HT1080 (cell line): ENCODE data around the gene MFAP2. TPM values are rescaled to one million over a fixed set of nuclear protein-coding genes. Genes with fewer than 3 reads are reported as not detected.
"Not testable (repeated sequence)": the region's sequence is repeated elsewhere in the genome, so short reads cannot be mapped to it uniquely, and the experiment has no call there.

Experiments used
- DNase-seq: peaks from one replicate; pipeline ENCODE4 v3.0.0-alpha.2; 2015; ENCODE audit warnings: low read depth
- total RNA-seq: library from RNA; depleted of rRNA; stranded (reverse); fragments of >200 nt; shearing (Covaris generic); gene quantifications from 2 replicates; pipeline ENCODE4 v1.2.3, GENCODE V29; 2014; rRNA removed

The MFAP2 gene
- total RNA-seq, 1 experiment from 2014 or later: not detected

DNA sequence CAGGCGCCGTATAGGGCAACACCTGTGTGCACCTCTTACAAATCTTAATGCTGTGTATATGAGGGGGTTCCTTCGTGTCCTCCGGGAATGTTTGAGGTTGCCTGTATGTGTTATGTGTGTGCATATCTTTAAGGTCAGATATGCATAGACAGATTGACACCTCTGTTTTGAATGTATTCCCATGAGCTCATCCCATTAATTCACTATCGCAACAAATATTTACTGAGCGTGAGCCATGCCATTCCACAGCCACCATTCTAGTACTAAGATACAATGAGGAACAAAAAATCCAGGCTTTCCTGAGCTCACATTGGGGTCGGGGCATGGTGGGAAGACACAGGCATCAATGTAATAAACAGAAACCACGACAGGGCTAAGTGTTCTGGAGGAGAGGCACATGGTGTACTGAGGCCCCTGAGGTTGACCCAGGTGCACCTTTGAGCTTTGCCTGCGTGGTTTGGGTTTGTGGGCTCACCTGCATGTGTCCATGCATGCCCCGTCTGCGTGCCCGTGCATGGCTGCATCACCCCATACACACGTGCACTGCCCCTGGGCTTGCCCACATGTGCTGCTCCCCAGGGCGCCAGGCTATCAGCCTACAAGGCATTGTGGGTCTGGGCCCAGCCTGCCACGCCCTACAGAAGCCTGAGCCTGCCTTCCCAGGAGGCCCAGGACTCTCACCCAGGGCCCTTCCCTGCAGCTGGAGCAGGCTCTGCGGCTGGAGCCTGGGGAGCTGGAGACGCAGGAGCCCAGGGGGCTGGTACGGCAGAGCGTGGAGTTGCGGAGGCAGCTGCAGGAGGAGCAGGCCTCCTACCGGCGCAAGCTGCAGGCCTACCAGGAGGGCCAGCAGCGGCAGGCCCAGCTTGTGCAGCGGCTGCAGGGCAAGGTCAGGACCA, 51.0 kb downstream of the MFAP2 start:
- not testable (repeated sequence) for DNase-seq

DNA sequence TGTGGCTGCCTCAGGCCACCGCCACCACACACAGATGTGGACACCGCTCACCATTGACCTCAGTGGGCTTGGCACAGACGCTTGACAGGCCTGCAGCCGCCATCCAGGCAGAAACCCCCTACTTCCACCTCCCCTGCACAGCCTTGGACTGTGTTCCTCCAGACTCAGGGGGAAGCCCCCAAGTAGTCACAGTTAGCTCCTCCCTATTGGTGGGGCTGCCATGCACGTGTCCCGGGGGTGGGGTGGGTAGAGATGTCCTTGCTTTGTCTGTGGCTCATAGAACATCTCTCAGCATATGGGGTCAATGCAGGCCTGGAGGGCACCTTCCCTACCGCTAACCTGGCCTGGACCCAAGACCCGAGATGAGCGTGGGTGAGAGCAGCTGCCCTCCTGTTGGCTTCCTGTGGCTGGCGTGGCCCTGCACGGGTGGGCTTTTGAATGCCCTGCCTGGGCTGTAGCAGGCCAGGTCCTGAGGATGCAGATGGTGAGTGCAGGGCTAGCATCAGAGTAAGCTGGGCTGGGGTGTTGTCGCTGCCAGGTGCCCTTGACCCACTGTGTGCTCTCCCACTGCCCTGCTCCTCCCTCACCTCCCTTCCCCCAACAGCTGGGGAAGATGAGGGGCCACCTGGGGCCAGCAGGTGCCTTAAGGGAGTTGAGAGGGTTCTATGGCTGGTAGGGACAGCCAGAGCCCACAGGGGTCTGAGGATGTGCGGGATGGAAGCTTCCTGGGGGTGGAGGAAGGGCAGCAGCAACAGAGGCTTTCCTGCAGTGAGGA, 52.5 kb downstream of the MFAP2 start:
- DNase-seq: no peak

DNA sequence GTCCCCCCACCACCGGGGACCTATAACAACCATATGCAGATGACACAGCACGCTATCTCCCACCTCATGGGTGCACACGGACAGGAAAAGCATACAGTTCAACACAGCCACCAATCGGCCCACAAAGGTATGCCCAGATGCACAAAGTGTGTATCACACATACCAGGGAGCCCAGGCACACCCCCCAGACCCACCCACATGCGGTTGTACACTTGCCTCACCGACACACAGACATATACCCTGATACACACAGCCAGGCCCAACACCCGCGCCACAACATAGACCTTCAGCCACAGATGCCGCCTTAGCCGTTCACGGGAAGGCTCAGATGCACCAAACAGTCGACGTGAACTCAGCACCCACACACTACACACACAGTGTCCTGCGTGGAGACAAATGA, 53.2 kb downstream of the MFAP2 start:
- no peak for DNase-seq

DNA sequence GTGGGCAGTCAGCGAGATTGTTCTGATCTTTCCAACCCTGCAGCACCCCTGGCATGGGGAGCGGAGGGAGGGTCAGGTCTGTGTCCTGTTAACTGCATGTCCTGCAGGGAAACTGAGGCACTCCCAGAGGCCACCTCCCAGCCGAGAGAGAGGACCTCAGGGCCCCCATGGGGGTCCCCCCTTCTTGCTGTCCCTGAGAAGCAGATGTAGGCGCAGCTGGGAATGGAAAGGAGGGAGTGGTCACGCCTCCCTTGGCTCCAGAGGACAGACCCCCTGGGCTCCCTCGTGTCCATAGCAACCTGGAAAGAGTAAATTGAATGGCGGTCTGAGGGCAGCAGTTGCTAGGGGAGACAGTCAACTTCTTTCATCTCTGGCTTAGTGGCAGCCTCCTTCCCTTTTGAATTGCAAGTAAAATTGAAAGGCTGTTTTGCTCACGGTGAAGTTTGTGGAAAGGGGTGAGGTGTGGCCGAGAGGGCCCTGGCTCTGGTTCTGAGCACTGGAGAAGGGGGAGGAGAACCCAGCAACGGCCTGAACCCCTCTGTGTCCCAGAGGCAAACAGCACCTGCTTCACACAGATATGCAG, 53.8 kb downstream of the MFAP2 start:
- no peak for DNase-seq

DNA sequence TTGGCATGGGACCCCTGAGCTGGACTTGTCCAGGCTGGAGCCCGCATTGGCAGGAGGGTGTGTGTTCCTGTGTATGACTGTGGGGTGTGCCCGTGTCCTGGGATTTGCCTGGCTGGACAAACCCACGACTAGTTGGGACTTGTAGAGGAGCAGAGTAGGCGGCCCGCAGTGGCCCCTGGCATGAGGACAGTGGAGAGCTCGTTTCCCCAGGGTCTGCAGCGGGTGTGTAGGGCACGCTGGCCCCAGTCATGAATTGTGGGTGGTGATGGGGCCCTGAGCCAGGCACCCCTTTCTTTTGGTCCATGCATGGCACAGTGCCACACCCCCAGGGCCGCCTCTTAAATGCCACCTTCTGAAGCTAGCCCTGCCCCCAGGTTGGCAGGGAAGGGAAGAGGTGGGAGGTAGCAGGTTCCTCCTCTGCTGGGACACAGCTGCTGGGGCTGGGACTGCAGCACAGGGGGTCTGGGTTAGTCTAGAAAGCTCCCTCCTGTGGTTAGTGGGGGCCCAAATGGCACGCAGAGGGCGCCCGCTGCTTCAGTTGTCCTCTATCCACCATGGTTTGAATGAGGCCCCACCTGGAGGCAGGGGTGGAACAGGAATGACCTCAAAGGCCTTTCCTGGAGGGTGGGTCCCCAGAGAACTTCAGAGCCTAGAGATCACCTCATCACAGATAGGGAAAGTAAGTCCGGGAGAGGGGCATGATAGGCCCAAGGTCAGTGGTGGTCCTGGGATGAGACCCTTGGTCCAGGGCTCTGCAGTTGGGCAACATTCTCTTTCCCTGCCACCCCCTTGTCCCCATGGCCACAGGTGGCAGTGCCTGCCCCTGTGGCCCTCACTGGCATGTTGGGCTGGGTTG, 54.6 kb downstream of the MFAP2 start:
- no peak for DNase-seq

DNA sequence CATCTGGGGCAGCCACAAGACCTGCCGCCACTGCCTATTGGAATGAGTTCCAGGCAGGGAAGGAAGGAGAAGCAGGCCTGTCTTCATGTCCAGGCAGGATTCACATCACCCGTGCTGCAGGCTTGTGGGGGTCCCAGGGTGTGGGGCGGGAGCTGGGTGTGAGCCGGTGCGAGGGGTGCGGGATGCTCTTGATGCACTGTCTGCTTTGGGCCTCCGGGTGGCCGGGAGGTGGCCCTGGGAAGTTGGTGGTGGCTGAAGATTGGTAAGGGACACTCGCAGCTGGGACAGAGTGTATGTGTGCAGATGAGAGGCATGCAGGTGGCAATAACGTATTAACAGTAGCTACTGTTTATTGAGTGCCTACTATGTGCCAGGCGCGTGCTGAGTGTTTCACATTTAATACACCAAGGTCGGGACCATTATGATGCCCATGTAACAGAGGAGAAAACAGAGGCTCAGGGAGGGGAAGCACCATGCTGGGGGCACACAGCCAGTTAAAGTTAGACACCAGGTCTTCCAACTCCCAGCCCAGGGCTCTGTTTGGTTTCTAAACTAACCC, 55.4 kb downstream of the MFAP2 start:
- no peak for DNase-seq

Other genes with a start within 250 kb of the MFAP2 start
- under 0.01 TPM in 1 of 2 replicates, not detected in the other for gene RNU1-4, start 240.1 kb downstream of the MFAP2 start, total RNA-seq
- gene RNU1-2, start 84.6 kb downstream of the MFAP2 start, total RNA-seq: under 0.01 TPM in 1 of 2 replicates, not detected in the other
- 13.2 and 14.3 TPM in 2 replicates for gene CROCC, start 58.7 kb downstream of the MFAP2 start, total RNA-seq
- 34.8 and 46.9 TPM in 2 replicates for gene ATP13A2, start 31.3 kb upstream of the MFAP2 start, total RNA-seq
- 292 and 299 TPM in 2 replicates for gene SDHB, start 73.4 kb upstream of the MFAP2 start, total RNA-seq
- gene PADI2, start 138.8 kb upstream of the MFAP2 start, total RNA-seq: not detected in 2 replicates
- gene PADI1, start 224.5 kb upstream of the MFAP2 start, total RNA-seq: 0.47 and 0.66 TPM in 2 replicates